ENCODE data around the gene NR6A1.

Gene NR6A1

DNA sequence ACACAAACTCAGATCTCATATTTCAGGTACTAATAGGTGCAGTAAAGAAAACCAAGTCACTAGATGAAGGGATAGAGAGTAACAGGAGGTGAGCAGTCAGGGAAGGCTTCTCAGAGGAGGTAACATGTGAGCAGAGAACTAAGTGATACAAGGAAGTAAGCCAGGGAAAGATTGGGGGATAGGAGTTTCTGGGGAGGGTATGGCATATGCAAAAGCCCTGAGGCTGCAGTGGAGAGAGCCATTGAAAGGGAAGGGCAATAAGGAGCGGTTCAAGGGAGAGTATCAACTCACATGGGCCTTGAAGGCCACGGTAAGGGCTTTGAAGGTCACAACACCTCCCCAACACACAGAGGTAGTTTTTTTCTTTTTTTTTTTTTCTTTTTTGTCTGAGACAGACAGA, 12.7 kb upstream of the NR6A1 start:
- no peaks in the 10 kb centered on the region for H3K36me3 ChIP-seq (ENCODE audit: control insufficient read depth, insufficient read depth, low read length)
- H3K4me2 ChIP-seq (ENCODE audit: low read length): no peak overlapping the region
- H3K79me2 ChIP-seq: no peaks in the 10 kb centered on the region
- TF ChIP-seq, protein P1, sequence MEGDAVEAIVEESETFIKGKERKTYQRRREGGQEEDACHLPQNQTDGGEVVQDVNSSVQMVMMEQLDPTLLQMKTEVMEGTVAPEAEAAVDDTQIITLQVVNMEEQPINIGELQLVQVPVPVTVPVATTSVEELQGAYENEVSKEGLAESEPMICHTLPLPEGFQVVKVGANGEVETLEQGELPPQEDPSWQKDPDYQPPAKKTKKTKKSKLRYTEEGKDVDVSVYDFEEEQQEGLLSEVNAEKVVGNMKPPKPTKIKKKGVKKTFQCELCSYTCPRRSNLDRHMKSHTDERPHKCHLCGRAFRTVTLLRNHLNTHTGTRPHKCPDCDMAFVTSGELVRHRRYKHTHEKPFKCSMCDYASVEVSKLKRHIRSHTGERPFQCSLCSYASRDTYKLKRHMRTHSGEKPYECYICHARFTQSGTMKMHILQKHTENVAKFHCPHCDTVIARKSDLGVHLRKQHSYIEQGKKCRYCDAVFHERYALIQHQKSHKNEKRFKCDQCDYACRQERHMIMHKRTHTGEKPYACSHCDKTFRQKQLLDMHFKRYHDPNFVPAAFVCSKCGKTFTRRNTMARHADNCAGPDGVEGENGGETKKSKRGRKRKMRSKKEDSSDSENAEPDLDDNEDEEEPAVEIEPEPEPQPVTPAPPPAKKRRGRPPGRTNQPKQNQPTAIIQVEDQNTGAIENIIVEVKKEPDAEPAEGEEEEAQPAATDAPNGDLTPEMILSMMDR (IDR thresholded peaks at IDR 0.05): no peak
- H3K9ac ChIP-seq: no peak overlapping the region
- no peaks in the 10 kb centered on the region for H3K9me3 ChIP-seq (ENCODE audit: control insufficient read depth, low read length)
- no peak overlapping the region for H2AFZ ChIP-seq
- H3K4me1 ChIP-seq: no peaks in the 10 kb centered on the region
- H3K27me3 ChIP-seq (ENCODE audit: control insufficient read depth, insufficient read depth, low read length): no peaks in the 10 kb centered on the region
- no peak overlapping the region for H3K27ac ChIP-seq
- H3K4me3 ChIP-seq (ENCODE audit: low read depth, low read length): no peak overlapping the region

DNA sequence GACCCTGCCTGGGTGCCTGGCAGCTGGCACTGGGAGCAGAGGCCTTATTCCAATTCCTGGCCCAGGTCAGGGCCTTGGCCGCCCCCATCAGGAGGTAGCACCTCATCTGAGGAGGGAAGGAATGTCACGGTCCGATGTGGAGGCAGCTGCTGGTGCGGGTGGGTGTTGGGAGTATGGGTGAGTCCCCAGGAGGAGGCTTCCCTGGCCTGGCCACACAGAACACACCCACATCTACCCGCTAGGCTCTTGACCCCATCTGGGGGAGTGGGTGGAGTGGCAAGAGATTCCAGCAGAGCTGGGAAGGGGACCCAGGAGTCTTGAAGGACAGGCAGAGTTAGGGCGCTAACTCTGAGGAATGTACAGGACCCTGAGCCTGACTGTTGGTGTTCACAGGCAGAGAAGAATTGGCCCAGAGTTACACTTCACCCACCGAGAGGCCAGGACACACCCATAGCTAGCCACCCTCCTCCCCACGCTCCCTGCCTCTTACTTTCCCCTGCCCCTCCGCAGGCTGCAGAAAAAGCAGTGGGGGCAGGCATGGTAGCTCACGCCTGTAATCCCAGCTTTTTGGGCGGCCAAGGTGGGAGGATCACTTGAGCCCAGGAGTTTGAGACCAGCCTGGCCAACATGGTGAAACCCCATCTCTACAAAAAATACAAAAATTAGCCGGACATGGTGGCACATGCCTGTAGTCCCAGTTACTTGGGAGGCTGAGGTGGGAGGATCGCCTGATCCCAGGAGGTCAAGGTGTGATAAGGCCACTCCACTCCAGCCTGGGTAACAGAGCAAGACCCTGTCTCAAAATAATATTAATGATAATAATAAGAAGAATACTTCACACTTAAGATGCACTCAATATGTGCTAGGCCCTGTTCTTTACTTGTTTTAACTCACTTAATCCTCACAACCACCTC, 11.8 kb upstream of the NR6A1 start:
- Histone ChIP-seq H3K36me3 (ENCODE audit: control insufficient read depth, insufficient read depth, low read length) (no peaks in the 10 kb centered on the region), H3K79me2 (no peaks in the 10 kb centered on the region), H3K4me2 (ENCODE audit: low read length) (no peak overlapping the region), H3K4me1 (no peaks in the 10 kb centered on the region), H3K9me3 (ENCODE audit: control insufficient read depth, low read length) (no peaks in the 10 kb centered on the region), H3K27me3 (ENCODE audit: control insufficient read depth, insufficient read depth, low read length) (no peaks in the 10 kb centered on the region), H3K9ac (no peak overlapping the region), H2AFZ (no peak overlapping the region), H3K4me3 (ENCODE audit: low read depth, low read length) (no peak overlapping the region), H3K27ac (no peak overlapping the region)
- TF ChIP-seq, protein P1 (IDR thresholded peaks at IDR 0.05): no peak

- TF ChIP-seq, protein P1 (IDR thresholded peaks at IDR 0.05): no peak
- no peak overlapping the region for H3K9ac ChIP-seq
- no peaks in the 10 kb centered on the region for H3K4me1 ChIP-seq
- H3K27me3 ChIP-seq (ENCODE audit: control insufficient read depth, insufficient read depth, low read length): no peaks in the 10 kb centered on the region
- H3K4me3 ChIP-seq (ENCODE audit: low read depth, low read length): no peak overlapping the region
- H3K79me2 ChIP-seq: no peaks in the 10 kb centered on the region
- H2AFZ ChIP-seq: no peak overlapping the region
- H3K27ac ChIP-seq: no peak overlapping the region
- no peaks in the 10 kb centered on the region for H3K36me3 ChIP-seq (ENCODE audit: control insufficient read depth, insufficient read depth, low read length)
- H3K9me3 ChIP-seq (ENCODE audit: control insufficient read depth, low read length): no peaks in the 10 kb centered on the region
- no peak overlapping the region for H3K4me2 ChIP-seq (ENCODE audit: low read length)
Measured at GRCh38 chr9:124781967-124782660, 11.0 kb upstream of the NR6A1 start.

DNA sequence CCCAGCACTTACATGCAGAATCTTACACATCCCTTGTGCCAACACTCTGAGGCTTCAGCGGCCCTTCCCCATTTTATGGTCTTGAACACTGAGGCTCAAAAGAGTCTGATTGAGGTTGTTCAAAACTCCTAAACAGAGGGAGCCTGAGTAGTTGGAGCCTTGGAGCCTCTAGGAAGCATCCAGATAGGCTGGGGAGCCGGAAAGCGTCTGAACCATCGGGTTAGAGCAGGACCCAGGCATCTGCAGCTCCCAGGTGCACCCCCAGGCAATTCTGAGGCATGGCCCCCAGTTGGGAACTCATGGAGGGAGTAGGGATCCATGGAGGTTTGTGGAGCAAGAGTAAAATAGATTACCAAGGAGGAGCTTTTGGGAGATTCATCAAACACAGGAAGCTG, 9.6 kb upstream of the NR6A1 start:
- Histone ChIP-seq H3K27ac (no peak overlapping the region), H2AFZ (no peak overlapping the region), H3K9me3 (ENCODE audit: control insufficient read depth, low read length) (no peaks in the 10 kb centered on the region), H3K79me2 (no peaks in the 10 kb centered on the region), H3K27me3 (ENCODE audit: control insufficient read depth, insufficient read depth, low read length) (no peaks in the 10 kb centered on the region), H3K4me2 (ENCODE audit: low read length) (no peak overlapping the region), H3K9ac (no peak overlapping the region), H3K4me3 (ENCODE audit: low read depth, low read length) (no peak overlapping the region), H3K4me1 (no peaks in the 10 kb centered on the region), H3K36me3 (ENCODE audit: control insufficient read depth, insufficient read depth, low read length) (no peaks in the 10 kb centered on the region)
- TF ChIP-seq, protein P1 (IDR thresholded peaks at IDR 0.05): no peak

Measured in parathyroid adenoma (tissue), 2 donors.